HepG2 (cell line): ENCODE data around the gene GNRH2. TPM values are rescaled to one million over a fixed set of nuclear protein-coding genes. Genes with fewer than 3 reads are reported as not detected.

ENCODE experiments used
- ATAC-seq: fragments of 200-7000 bp; cut with Tn5 transposase; 3 replicates; pipeline ENCODE4 v1.9.1; 2020; ENCODE audit warnings: mild to moderate bottlenecking, moderate library complexity
- BruUV-seq: library from RNA; stranded (reverse); fragments of 400-500 nt; replicated peaks from 2 replicates; lab custom pipeline; 2021; lab: Mats Ljungman, UMichigan
- CTCF ChIA-PET: fragments of 300-600 bp; formaldehyde crosslinking; extraction: SDS; loops from one replicate; lab custom pipeline; 2021; ENCODE audit warnings: low total read pairs, inconsistent platforms, low intra/inter-chr PET ratio; lab: Yijun Ruan, JAX
- POLR2A ChIA-PET: fragments of 350-600 bp; sonication (Branson Sonifier 250); formaldehyde crosslinking; loops from one replicate; lab custom pipeline; 2020; ENCODE audit warnings: antibody characterized with exemption, inconsistent platforms; lab: Yijun Ruan, JAX
- DNase-seq: peaks from one replicate; pipeline ENCODE4 v3.0.0-alpha.2; 2015; ENCODE audit warnings: low spot score
- FAIRE-seq: peaks from 3 replicates; lab custom pipeline; 2011; peaks lifted over from hg19 to GRCh38; lab: Jason Lieb, UNC
- H2AFZ ChIP-seq: one replicate; pipeline ENCODE4 v1.6.1; 2011; ENCODE audit warnings: low read length, inconsistent platforms
- H3K27ac ChIP-seq: fragments of 300-600 bp; 3 replicates; pipeline ENCODE4 v1.8.0; 2011; ENCODE audit warnings: mixed run types, mild to moderate bottlenecking, mixed read lengths, low read length, inconsistent platforms; ENCODE audit not compliant: insufficient read depth; ENCODE audit errors: extremely low read length
- H3K27me3 ChIP-seq, 2 experiments: fragments of 200-600 bp in 1 of 2; 2 replicates in 1 of 2; 3 replicates in 1 of 2; pipeline versions ENCODE4 v1.6.0 to v1.8.0; 2011; ENCODE audit warnings: low read length in 2 of 2, mild to moderate bottlenecking in 2 of 2, moderate library complexity in 2 of 2, inconsistent platforms in 1 of 2; ENCODE audit not compliant: insufficient read depth in 2 of 2, control insufficient read depth in 1 of 2
- H3K36me3 ChIP-seq, 2 experiments: fragments of 200-600 bp in 1 of 2; replicated peaks in 1 of 2; 2 replicates in 1 of 2; 3 replicates in 1 of 2; pipeline versions ENCODE4 v1.5.1 to v1.8.0; 2011; ENCODE audit warnings: low read length in 2 of 2, inconsistent platforms in 1 of 2; ENCODE audit not compliant: insufficient read depth in 2 of 2, control insufficient read depth in 1 of 2
- H3K4me1 ChIP-seq: 2 replicates; pipeline ENCODE4 v1.5.1; 2012; ENCODE audit warnings: low read length, inconsistent platforms; ENCODE audit not compliant: insufficient read depth
- H3K4me2 ChIP-seq: 2 replicates; pipeline ENCODE4 v1.6.0; 2011; ENCODE audit warnings: low read depth, low read length, inconsistent platforms
- H3K4me3 ChIP-seq, 3 experiments: fragments of 200-600 bp in 1 of 3; sonication (generic), shearing (Covaris generic) in 1 of 3; replicated peaks in 1 of 3; 2 replicates each; pipeline ENCODE4 v1.5.1; 2011 to 2016; ENCODE audit warnings: low read length in 3 of 3, inconsistent platforms in 2 of 3, low read depth in 2 of 3, mild to moderate bottlenecking in 2 of 3, control low read depth in 1 of 3, mixed read lengths in 1 of 3; ENCODE audit not compliant: insufficient read depth in 1 of 3
- H3K79me2 ChIP-seq: one replicate; pipeline ENCODE4 v1.6.1; 2011; ENCODE audit warnings: low read length, inconsistent platforms; ENCODE audit not compliant: insufficient read depth
- H3K9ac ChIP-seq: 2 replicates; pipeline ENCODE4 v1.6.0; 2011; ENCODE audit warnings: mild to moderate bottlenecking, low read depth, low read length, inconsistent platforms; ENCODE audit not compliant: insufficient read depth
- H3K9me3 ChIP-seq: 2 replicates; pipeline ENCODE4 v1.5.1; 2012; ENCODE audit warnings: mild to moderate bottlenecking, low read length
- H4K20me1 ChIP-seq: 2 replicates; pipeline ENCODE4 v1.6.0; 2011; ENCODE audit warnings: inconsistent platforms, mild to moderate bottlenecking, low read length, moderate library complexity; ENCODE audit not compliant: insufficient read depth
- ATRX ChIP-seq: sonication (generic); formaldehyde crosslinking; IDR thresholded peaks from 2 replicates; pipeline ENCODE4 v1.4.0; 2020; ENCODE audit warnings: missing genetic modification reagents, borderline replicate concordance
- BRCA1 ChIP-seq: sonication (generic); formaldehyde crosslinking; IDR thresholded peaks from 2 replicates; pipeline ENCODE4 v1.4.0; 2020; ENCODE audit warnings: missing genetic modification reagents
- HBP1 ChIP-seq: IDR thresholded peaks from 2 replicates; pipeline ENCODE4 v1.6.1; 2016; ENCODE audit warnings: low read depth, control low read depth
- HHEX ChIP-seq: IDR thresholded peaks from 2 replicates; pipeline ENCODE4 v1.6.1; 2016; ENCODE audit warnings: control low read depth
- HNRNPUL1 ChIP-seq: fragments of 200-400 bp; formaldehyde crosslinking; IDR thresholded peaks from 2 replicates; pipeline ENCODE4 v1.6.1; 2017; ENCODE audit warnings: low read depth, mild to moderate bottlenecking, low read length, moderate library complexity
- KDM1A ChIP-seq: IDR thresholded peaks from 2 replicates; pipeline ENCODE4 v1.6.1; 2016; ENCODE audit warnings: missing compliant biosample characterization
- SP1 ChIP-seq, 2 experiments: fragments of 450-650 bp in 1 of 2; sonication (generic) in 1 of 2; formaldehyde crosslinking in 1 of 2; IDR thresholded peaks; 2 replicates each; pipeline versions ENCODE4 v1.4.0 to v1.6.1; 2016 to 2020; ENCODE audit warnings: missing genetic modification reagents in 1 of 2
- SRSF9 ChIP-seq: fragments of 200-400 bp; formaldehyde crosslinking; IDR thresholded peaks from 2 replicates; pipeline ENCODE4 v1.6.1; 2018; ENCODE audit warnings: borderline replicate concordance, mild to moderate bottlenecking, low read depth, low read length; ENCODE audit not compliant: insufficient read depth, poor library complexity, severe bottlenecking
- TEAD2 ChIP-seq: sonication (generic); formaldehyde crosslinking; IDR thresholded peaks from 2 replicates; pipeline ENCODE4 v1.9.0; 2021; ENCODE audit warnings: missing genetic modification reagents
- TGIF2 ChIP-seq: IDR thresholded peaks from 2 replicates; pipeline ENCODE4 v1.6.1; 2016; ENCODE audit warnings: control low read depth, missing compliant biosample characterization
- TP53 ChIP-seq: sonication (generic); formaldehyde crosslinking; conservative IDR thresholded peaks from 2 replicates; pipeline ENCODE4 v1.4.0; 2020; ENCODE audit warnings: missing genetic modification reagents
- YEATS4 ChIP-seq: sonication (generic); formaldehyde crosslinking; IDR thresholded peaks from 2 replicates; pipeline ENCODE4 v1.4.0; 2020; ENCODE audit warnings: missing genetic modification reagents, borderline replicate concordance
- ZC3H13 ChIP-seq: sonication (generic); formaldehyde crosslinking; IDR thresholded peaks from 2 replicates; pipeline ENCODE4 v1.8.1; 2023; ENCODE audit warnings: mild to moderate bottlenecking, missing genetic modification reagents, moderate library complexity
- ZMYM4 ChIP-seq: sonication (generic); formaldehyde crosslinking; IDR thresholded peaks from 2 replicates; pipeline ENCODE4 v1.8.1; 2023; ENCODE audit warnings: mild to moderate bottlenecking, missing genetic modification reagents
- ZNF253 ChIP-seq: sonication (generic); formaldehyde crosslinking; IDR thresholded peaks from 2 replicates; pipeline ENCODE4 v1.8.0; 2022; ENCODE audit warnings: mild to moderate bottlenecking, missing genetic modification reagents, borderline replicate concordance
- WGBS: methylation state at CpG from one replicate; pipeline ENCODE4 v1.1.6; 2017; ENCODE audit warnings: low lambda C conversion rate; 5-methylcytosine and 5-hydroxymethylcytosine counted together
- in situ Hi-C: cut with HindIII; loops from 2 replicates; pipeline ENCODE4 v1.10.0; 2017; ENCODE audit warnings: low pct_unique_long_range_greater_than_20kb; ENCODE audit not compliant: extremely low pct_ligation_motif_present
- intact Hi-C: fragments of 100-400 bp; cut with micrococcal nuclease; formaldehyde crosslinking; loops from one replicate; pipeline ENCODE4 v1.10.0; 2022; ENCODE audit not compliant: unreplicated experiment
- polyA plus RNA-seq, 8 experiments: library from polyadenylated mRNA; depleted of rRNA in 3 of 8; stranded (reverse) in 7 of 8; unstranded in 1 of 8; fragments of >200 nt; fragmentation: Illumina TruSeq in 4 of 8; extraction: Trizol in 4 of 8; gene quantifications; 2 replicates each; pipeline versions ENCODE4 v1.2.1 to v1.2.3, GENCODE V29; 2011 to 2016; ENCODE audit warnings: low read depth in 4 of 8, missing spikeins in 1 of 8, mixed read lengths in 1 of 8; ENCODE audit not compliant: insufficient read depth in 1 of 8
- total RNA-seq, 5 experiments: library from RNA; depleted of rRNA; stranded (reverse); fragments of >200 nt; fragmentation: Illumina TruSeq; extraction: Trizol; gene quantifications; 2 replicates each; pipeline ENCODE4 v1.2.3, GENCODE V29; 2016; ENCODE audit warnings: low read depth in 1 of 5

Gene GNRH2
- total and polyA plus RNA-seq, 2 of the 13 experiments (the other 11 are each of a cell fraction or from before 2014, with no cell fraction given), result 0.28 TPM; not detected in 1

- H4K20me1 ChIP-seq, result no peaks in the 10 kb centered on the region
- peaks cover 20% of the 10 kb centered on the region for H3K4me1 ChIP-seq
- POLR2A ChIA-PET, result interaction anchor here (1.4 kb wide), 1 partner anchor 15 kb away, joined by 3 read pairs; no protein-coding TSS in a partner anchor
- H3K27me3 ChIP-seq, result no peaks in the 10 kb centered on the region
- no peaks in the 10 kb centered on the region for H3K9me3 ChIP-seq
- H3K79me2 ChIP-seq, result no peaks in the 10 kb centered on the region
- H3K9ac ChIP-seq, result no peak overlapping the region
- in situ Hi-C loops, result no loop called here
- DNase-seq (no peak), ATAC-seq (no peak), FAIRE-seq (peak; percentile 21)
- 95% methylated on average over 3 of the region's 3 CpGs for WGBS
- no peak for TF ChIP-seq KDM1A
- no peak for TF ChIP-seq TP53
- TF ChIP-seq ATRX (CRISPR knock-in tag), result no peak
- TF ChIP-seq ZC3H13, result no peak
- no peak for TF ChIP-seq HNRNPUL1
- no peak for TF ChIP-seq SP1 (IDR thresholded peaks at IDR 0.05)
- no peak for TF ChIP-seq SP1 (CRISPR knock-in tag; IDR thresholded peaks at IDR 0.05)
- TF ChIP-seq BRCA1, result no peak
- no peak for TF ChIP-seq ZMYM4 (CRISPR knock-in tag)
- TF ChIP-seq ZNF253 (CRISPR knock-in tag), result no peak
- no peak for TF ChIP-seq HHEX
- TF ChIP-seq HBP1 (CRISPR knock-in tag), result no peak
- TF ChIP-seq TGIF2 (CRISPR knock-in tag), result no peak
- TF ChIP-seq SRSF9, result no peak
- no peak for TF ChIP-seq TEAD2
- no peak for TF ChIP-seq YEATS4
- no TSS peak for BruUV-seq
- peaks cover 45 to 68% of the 10 kb centered on the region in 2 experiments for H3K36me3 ChIP-seq
- intact Hi-C loops, result no loop called here
- no peak overlapping the region for H2AFZ ChIP-seq
- H3K4me2 ChIP-seq, result no peak overlapping the region
- no peak overlapping the region for H3K27ac ChIP-seq
- CTCF ChIA-PET, result no interaction called here
- no peak overlapping the region for H3K4me3 ChIP-seq
These were observed 11.8 kb upstream of the GNRH2 start for GRCh38 chr20:3031524-3032147.
